GM21576 (cell line): ENCODE measurements around the gene SEMA3C.

ENCODE experiments used
- ATAC-seq: cut with Tn5 transposase; IDR thresholded peaks from one replicate; pipeline ENCODE4 v1.9.1; 2021; ENCODE audit warnings: mild to moderate bottlenecking, moderate library complexity; ENCODE audit not compliant: unreplicated experiment

SEMA3C gene

GRCh38 chr7:80708123-80708522, 210.7 kb downstream of the SEMA3C start:
- no peak for ATAC-seq

DNA sequence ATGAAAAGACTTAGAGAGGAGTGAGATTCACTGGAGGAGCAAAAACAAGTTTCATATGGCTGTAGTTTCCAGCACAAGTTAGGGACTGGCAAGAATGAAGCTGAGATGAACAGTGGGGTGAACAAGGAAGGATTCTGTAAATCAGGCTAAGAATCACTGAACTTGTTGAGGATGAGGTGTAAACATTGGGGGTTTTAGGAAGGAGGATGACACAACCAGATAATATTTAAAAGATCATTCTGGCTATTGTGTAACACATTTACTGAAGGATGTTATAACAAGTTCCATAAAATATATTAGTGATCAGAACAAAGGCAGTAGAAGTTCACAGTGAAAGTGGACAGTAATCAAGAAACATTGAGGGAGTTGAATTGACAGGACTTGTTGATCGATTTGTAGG, 211.5 kb downstream of the SEMA3C start:
- ATAC-seq, result no peak

DNA sequence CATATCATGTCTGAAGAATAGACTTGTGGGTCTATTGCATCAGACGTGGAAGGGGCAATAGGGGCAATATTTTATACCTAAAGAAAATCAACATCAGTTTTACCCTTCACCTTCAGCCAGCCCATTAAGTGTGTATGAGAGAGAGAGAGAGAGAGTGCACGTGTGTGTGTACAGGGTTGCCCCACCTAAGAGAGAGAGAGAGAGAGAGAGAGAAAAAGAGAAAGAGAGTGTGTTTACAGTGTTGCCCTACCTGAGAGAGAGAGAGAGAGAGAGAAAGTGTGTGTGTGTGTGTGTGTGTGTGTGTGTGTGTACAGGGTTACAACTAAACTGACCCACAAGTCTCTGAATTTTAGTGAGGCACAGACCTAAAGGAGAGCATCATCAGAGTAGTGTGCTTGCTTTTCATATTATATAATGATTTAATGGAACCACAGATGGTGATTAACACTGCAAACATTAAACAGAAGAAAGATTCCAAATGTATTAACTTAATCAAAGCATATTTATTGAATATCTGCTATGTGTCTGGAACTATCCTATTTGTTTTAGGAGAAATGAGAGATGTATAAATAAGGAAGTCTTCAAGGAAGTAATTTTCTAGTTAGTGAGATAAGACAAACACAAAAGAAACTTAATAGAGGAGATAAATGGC, 213.6 kb downstream of the SEMA3C start:
- no peak for ATAC-seq

DNA sequence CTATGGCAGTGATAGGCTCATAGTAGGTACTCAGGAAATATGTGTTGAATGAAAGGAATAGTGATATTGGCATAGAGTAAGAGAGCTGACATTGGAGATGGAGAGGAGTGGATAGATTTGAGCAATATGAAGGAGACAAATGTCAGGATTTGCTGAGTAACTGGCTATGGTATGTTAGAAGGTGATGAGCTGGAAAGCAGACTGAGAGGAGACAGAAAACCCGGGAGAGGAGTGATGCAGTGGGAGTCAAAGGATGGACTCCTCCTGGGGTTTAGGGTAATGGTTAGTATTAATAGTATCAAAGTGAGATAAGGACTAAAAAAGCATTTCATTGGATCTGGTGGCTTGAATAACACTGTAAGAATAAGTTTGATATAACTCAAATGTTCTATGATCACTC, 215.6 kb downstream of the SEMA3C start:
- ATAC-seq, result no peak

DNA sequence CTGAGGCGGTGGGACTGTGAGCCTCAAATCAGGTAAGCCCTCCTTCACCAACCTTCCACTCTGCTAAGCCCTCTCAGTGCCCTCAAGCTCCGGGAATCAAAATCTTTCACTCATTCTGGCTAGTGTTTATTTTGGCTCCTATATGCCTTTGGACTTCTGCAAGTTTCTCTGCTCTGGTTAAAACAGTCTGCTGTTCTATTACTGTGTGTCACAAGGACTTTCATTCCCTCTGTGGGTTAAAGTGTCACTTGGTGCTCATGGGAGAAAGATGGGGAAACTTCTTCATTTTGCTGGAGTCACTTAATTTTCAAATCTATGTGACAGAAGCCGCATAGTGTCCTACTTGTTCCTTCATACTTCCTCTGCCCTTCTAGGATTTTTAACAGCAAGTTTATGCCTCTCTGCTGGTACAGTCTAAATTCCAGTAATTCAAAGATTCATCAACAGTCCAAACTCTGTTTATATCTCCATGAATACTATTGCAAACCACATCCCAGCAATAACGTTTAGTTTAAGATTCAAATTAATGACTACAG, 219.1 kb downstream of the SEMA3C start:
- ATAC-seq, result no peak

- no peak for ATAC-seq
These were observed 219.7 kb downstream of the SEMA3C start for GRCh38 chr7:80699045-80699638.
